Fibroblast of mammary gland (primary cell): Measurements from ENCODE around the gene EWSR1.
A peak's percentile ranks its signal among the peaks of the same experiment; 100 is the strongest.

Source experiments
- DNase-seq: peaks from one replicate; pipeline ENCODE4 v3.0.0-alpha.2; 2010; ENCODE audit warnings: low read depth
- H3K4me3 ChIP-seq: 2 replicates; pipeline ENCODE4 v1.5.1; 2011; ENCODE audit warnings: low read depth, mild to moderate bottlenecking, low read length, moderate library complexity; ENCODE audit not compliant: control insufficient read depth
- CTCF ChIP-seq: conservative IDR thresholded peaks from 2 replicates; pipeline ENCODE4 v1.5.1; 2011; ENCODE audit warnings: low read depth, low read length, inconsistent platforms; ENCODE audit not compliant: control insufficient read depth, insufficient read depth

The EWSR1 gene

GRCh38 chr22:29300807-29301601 lies 32.9 kb downstream of the EWSR1 start:
- DNase-seq, result no peak
- no peak overlapping the region for H3K4me3 ChIP-seq
- no peak for TF ChIP-seq CTCF

DNA sequence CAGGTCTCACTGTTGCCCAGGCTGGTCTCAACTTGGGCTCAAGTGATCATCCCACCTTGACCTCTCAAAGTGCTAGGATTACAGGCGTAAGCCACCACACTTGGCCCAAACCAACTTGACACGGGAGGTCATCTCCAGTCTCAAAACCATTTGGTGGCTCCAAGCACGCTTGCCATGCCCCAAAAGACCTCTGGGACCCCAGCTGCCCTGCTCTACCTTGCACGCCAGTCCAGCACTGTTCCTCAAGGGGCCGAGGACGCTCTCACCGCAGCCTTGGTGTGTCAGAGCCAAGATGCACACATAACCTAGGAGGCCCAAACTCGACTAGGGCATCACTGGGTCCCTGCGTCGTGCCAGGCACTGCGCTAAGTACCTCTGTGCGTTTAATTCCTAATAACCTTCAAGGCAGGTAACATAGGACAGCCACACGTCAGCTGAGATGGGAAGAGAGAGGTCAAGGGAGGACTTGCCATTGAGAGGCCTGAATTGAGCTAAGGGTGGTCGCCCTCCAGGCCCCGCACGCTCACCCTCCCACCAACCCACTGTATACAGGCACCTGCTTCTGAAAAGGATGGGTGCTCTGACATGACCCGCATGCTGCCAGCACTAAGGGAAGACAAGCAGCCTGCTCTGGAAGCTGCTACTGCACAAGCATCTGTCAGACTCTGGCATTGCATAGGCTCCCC lies 33.8 kb downstream of the EWSR1 start:
- no peak for DNase-seq
- TF ChIP-seq CTCF, result no peak
- no peak overlapping the region for H3K4me3 ChIP-seq

- no peak for DNase-seq
- no peak overlapping the region for H3K4me3 ChIP-seq
- no peak for TF ChIP-seq CTCF
Observed at GRCh38 chr22:29302402-29302680, 34.3 kb downstream of the EWSR1 start.

DNA sequence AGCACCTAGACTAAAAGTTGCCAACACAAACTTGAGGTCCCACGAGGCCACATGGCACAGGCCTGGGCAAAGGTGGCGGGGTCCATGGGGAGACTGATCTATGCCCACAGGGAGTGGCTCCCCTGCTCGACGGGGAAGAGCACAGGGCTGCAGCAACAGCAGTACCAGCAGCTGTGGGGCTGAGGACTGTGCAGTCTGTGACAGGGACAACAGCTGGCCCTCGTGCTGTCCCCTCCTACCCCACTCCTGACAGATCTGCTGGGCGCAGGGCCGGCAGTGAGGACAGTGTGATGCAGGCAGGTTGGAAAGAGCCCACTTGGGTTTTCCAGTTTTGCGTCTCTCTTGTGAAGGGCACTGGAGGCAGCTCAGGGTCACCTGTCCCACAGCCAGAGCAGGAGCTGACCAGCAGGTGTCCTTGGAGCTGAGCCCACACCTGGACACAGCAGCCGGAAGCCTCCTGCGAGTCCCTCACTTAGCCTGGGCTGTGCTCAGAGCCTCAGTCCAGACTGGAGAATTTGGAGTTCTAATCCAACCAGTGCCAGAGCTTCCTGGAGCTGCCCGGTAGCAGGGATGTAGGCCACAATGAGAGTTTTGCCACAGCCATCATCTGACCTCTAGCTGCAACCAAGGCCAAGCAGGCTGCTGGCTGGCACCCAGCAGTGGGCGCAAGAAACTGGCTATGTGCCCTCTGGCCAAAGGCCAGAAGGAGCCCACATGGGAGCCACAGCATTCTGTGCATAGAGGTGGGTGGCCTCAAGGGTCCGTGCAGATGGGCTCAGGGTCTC lies 34.8 kb downstream of the EWSR1 start:
- TF ChIP-seq CTCF, result no peak
- H3K4me3 ChIP-seq, result no peak overlapping the region
- no peak for DNase-seq

DNA sequence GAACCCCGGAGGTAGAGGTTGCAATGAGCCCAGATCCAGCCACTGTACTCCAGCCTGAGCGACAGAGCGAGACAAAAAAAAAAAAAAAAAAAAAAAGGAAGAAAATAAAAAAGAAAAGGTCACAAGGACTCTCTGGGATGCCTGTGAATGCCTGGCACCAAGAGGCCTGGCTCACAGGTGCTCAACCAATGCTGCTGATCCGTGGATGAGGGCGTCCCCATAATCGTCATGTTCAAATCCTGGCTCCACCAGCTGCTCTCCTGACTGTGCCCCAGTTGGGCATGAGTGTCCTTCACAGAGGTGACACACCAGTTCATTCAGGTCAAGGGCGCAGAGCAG lies 37.7 kb downstream of the EWSR1 start:
- no peak overlapping the region for H3K4me3 ChIP-seq
- DNase-seq, result no peak
- no peak for TF ChIP-seq CTCF

DNA sequence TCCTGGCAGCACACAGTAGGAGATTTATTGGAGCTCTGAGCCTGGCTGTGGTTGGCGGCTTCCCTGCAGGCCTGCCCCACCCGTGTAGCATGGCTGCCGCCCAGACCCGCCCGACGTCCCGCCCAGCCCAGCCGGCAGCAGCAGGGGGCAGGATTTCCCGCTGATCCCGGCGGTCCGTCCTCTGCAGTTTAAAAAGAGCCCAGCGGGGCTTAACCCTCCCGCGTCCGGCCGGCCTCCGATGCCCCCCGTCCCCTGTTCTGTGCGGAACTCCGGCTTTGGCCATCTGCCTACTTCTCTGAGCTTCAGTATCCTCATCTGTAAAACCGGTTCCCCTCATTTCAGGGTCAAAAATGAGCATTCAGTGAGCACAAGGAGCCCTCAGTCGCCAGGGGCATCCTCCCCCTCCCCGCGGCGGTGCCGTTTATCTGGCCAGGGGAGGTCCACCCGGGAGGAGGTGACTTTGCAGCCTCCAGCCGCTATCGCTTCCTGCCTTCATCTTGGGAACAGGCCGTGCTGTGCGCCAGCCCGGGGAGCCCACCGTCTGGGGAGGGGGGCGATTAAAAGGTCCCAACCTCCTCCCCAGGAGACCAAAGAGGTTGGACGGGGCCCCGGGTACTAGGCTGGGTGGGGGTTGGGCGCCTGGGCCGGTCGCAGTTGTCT lies 38.2 kb downstream of the EWSR1 start, which contains the start of gene GAS2L1:
GAS2L1 (plus strand) TSS at position 476 of the 660 bp plus-strand sequence. CDS start 1,456 bp downstream, outside the sequence.
- peak; percentile 72 for DNase-seq
- H3K4me3 ChIP-seq, result peak within 1 kb of the TSS; percentile 72
- peak; percentile 47 for TF ChIP-seq CTCF
